GM23248 (cell line): ENCODE measurements around the gene TIGD3.

Experiments used
- EZH2 ChIP-seq: fragments of 200-600 bp; sonication (generic); IDR thresholded peaks from 2 replicates; pipeline ENCODE4 v1.6.1; 2018; ENCODE audit warnings: antibody characterized with exemption, mild to moderate bottlenecking; ENCODE audit not compliant: insufficient read depth, poor library complexity, severe bottlenecking
- EZH2phosphoT487 ChIP-seq: fragments of 200-600 bp; sonication (generic); IDR thresholded peaks from 2 replicates; pipeline ENCODE4 v1.6.1; 2018; ENCODE audit warnings: antibody characterized with exemption, moderate library complexity, mild to moderate bottlenecking, low read depth; ENCODE audit not compliant: insufficient read depth

GRCh38 chr11:65402790-65403189, 48.2 kb downstream of the TIGD3 start:
- TF ChIP-seq EZH2 (no peak), EZH2phosphoT487 (no peak)
